GM19238 (cell line): ENCODE measurements around the gene SYTL4.

Source experiments
- DNase-seq: peaks from one replicate; pipeline ENCODE4 v3.0.0; 2011; ENCODE audit warnings: low spot score; ENCODE audit not compliant: insufficient read length

SYTL4 gene

DNA sequence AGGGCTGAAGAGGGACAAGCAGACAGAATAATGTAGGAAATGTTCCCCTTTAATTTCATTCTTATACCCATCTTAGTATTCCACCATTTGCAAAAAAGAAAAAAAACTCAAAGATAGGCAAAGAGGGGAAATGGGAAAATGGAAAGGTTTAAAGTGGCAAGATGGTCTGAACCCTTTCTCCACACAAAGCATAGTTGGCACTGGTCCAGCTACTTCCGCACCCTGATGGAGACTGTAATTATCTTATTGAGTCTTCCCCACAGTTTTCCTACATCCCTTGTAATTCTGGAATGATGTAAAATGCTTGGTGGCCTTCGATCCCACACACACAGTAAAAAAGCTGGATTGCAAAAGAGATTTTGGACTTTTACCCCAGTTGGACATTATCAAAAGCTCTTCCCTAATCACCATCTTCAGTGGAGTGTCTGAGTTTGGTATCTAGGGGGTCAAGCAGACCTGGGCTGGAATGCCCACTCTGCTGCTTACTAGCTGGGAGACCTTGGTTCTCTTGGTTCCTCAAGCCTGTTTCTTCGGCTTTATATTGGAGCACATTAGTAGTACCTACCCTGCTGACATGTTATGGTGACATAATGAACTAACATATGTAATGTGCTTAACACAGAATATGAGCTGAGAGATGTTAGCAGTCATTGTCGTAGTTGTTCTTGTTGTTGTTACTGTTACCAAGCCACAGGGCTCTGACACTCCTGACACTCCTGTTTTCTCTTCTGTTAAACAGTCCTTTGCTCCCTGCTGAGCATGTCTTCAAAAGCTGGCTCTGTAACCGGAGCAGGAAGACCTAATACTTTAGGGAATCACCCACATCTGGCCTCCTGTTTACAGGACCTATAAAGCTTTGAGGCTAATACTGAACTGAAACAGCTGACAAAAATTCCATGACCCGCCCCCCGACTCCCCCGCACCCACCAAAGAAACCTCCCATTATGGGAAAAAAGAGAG is 83.2 kb downstream of the SYTL4 start:
- DNase-seq: no peak

DNA sequence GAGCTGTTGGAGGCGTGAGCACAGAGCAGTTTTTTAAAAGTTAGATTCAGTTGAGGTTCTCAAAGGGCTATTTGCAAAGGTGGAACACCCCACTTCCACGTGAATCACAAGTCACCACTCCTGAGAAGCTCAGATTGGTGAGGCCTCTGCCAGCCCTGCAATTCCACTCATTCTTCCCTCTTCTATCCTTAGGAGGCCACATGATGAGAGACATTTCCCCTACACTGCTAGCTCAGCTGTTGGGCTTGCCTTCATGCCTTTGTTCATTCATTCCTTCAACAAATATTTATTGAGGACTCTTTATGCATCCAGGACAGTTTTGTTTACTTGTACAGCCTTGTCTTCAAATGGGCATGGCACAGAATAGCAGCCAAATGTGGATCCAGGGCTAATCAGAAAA is 84.2 kb downstream of the SYTL4 start:
- no peak for DNase-seq

DNA sequence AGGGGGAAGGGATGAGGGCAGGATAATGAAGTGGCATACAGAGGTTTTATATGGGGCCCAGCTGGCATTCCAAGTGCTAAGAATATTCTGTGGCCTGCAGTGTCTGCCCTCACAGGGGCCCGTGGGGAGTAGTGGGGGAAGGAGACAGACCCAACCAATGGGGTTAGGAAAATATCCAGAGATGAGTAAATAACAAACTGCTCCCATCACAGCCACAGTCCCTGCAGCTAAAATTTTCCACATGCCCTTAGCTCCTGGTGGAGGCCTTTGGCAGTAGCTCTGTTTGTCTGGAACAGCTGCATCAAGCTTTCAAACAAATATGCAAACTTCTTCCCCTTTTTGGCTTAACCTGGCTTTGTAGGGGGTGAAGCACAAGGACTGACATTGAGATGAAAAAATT is 84.8 kb downstream of the SYTL4 start:
- DNase-seq: no peak

- no peak for DNase-seq
Observed at GRCh38 chrX:100645106-100645505, 86.8 kb downstream of the SYTL4 start.

DNA sequence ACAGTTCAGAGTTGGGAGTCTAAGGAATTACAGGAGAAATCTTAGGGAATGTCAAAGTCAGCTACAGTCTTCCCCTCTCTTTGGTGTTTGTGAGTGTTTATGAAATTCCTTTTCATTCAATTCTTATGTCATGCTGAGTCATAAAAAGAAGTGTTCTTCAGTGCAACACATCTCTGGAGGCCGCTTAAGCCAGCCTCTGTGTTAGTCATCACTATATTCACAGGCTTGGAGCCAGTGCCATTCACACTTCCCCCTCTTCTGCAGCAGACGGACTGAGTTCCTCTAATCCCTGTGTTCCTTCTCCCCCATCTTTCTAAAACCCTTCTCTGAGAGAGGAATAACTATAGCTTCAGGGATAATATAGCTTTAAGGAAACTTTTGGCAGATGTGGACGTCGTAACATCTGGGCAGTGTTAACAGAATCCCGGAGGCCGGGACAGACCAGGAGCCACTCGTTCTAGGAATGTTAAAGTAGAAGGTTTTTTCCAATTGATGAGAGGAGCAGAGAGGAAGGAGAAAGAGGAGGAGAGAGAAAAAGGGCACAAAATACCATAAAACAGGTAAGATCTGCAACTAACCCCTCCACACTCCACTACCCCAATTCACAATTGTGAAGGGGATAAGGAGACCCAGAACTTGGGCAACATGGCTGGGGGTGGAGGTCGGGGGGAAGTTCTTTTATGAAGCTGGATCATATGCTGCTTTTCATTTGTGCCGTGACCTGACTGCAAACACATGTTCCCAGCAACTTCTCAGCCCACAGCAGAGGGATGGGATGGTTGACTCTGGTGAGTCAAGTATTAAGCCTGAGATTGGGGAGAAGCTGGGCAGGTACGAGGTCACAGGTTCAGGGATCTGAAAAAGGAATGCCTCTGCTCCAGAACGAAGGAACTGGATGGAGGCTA is 87.7 kb downstream of the SYTL4 start, which contains the start of gene SRPX2:
Gene SRPX2, plus strand, starts transcription at position 244 of the 905 bp plus-strand sequence. CDS start 2,124 bp downstream, outside the sequence.
- DNase-seq: no peak

DNA sequence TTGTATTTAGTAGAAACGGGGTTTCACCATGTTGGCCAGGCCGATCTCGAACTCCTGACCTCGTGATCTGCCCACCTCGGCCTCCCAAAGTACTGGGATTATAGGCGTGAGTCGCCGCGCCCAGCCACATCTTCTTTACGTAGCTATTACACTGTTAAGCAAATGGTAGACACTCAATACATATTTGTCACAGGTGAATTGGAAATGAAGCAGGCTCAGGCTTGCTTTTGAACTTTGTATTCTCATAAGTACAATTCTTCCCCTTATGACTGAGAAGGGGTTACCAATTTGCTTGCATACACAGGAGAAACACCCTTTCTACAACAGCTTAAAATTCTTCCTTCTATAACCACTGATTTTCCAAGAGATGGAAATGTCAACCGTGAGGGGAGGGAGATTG is 88.7 kb downstream of the SYTL4 start:
- no peak for DNase-seq

DNA sequence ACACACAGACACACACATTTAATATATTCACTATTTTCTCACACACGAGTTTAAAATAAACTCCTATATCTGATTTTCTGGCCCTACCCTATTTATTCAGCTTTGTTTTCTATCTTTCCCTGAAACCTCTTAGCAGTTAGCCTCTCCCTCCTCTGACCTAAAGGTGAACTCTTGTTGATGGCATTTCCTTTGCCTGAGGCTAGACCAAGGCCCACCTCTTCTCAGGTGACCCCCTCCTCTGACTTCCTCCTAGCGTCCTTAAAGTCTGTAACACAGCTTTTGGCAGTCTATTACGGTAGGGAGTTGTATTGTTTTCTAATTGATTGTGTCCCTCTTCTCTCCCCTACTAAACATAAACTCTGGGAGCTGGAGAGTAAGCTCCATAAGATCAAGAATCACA is 89.6 kb downstream of the SYTL4 start:
- DNase-seq: no peak

- peak; percentile 22 for DNase-seq
Observed at GRCh38 chrX:100636321-100636991, 95.5 kb downstream of the SYTL4 start, which contains the start of gene TSPAN6. TSPAN6 (minus strand) TSS chrX:100636806; CDS start chrX:100636694, 112 bp downstream.

DNA sequence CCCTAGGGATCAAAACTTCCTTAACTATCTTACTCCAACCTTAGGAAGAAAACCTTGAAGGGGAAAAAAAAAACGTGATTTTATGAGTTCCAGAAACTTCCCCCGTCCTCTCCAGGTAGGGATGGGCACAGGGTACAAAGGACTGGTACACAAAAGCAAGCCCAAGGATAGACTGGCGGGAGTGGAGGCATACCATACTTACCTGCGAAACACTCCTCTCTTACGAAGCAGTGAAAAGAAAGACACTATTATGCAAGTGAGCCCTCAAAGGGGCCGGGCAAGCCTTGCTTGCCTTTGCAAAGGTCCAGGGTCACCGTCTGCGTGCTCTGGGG is 96.0 kb downstream of the SYTL4 start:
- DNase-seq: no peak

- no peak for DNase-seq
Observed at GRCh38 chrX:100635040-100635439, 96.9 kb downstream of the SYTL4 start.

GRCh38 chrX:100625985-100626491 is 105.9 kb downstream of the SYTL4 start:
- DNase-seq: peak; percentile 23
